CD14-positive monocyte (primary cell): ENCODE data around the gene SETD5. TPM values are rescaled to one million over a fixed set of nuclear protein-coding genes. Genes with fewer than 3 reads are reported as not detected.

Experiments used
- DNase-seq, 3 donors: peaks; one replicate each; pipeline ENCODE4 v3.0.0-alpha.2; 2011 to 2022
- H2AFZ ChIP-seq: 2 replicates; pipeline ENCODE4 v1.6.0; 2012; ENCODE audit warnings: mild to moderate bottlenecking, low read depth, low read length, inconsistent platforms; ENCODE audit not compliant: insufficient read depth, poor library complexity, severe bottlenecking
- H3K27ac ChIP-seq, 2 donors: 1 replicate in 1 of 2; 2 replicates in 1 of 2; pipeline ENCODE4 v1.5.1; 2012 to 2013; ENCODE audit warnings: low read length in 2 of 2, control low read depth in 1 of 2, inconsistent platforms in 1 of 2, low read depth in 1 of 2, mild to moderate bottlenecking in 1 of 2
- H3K27me3 ChIP-seq, 2 donors: one replicate each; pipeline versions ENCODE4 v1.6.0 to v1.6.1; 2011 to 2013; ENCODE audit warnings: low read length in 2 of 2; ENCODE audit not compliant: control insufficient read depth in 2 of 2, insufficient read depth in 2 of 2
- H3K36me3 ChIP-seq, 2 donors: replicated peaks in 1 of 2; 1 replicate in 1 of 2; 2 replicates in 1 of 2; pipeline versions ENCODE4 v1.5.1 to v1.6.1; 2012 to 2013; ENCODE audit warnings: low read length in 2 of 2, control low read depth in 1 of 2, inconsistent platforms in 1 of 2, mild to moderate bottlenecking in 1 of 2; ENCODE audit not compliant: insufficient read depth in 2 of 2, control insufficient read depth in 1 of 2
- H3K4me1 ChIP-seq, 2 donors: 1 replicate in 1 of 2; 2 replicates in 1 of 2; pipeline versions ENCODE4 v1.5.1 to v1.6.1; 2012 to 2013; ENCODE audit warnings: low read length in 2 of 2, control low read depth in 1 of 2, inconsistent platforms in 1 of 2, mild to moderate bottlenecking in 1 of 2, moderate library complexity in 1 of 2; ENCODE audit not compliant: insufficient read depth in 2 of 2, control insufficient read depth in 1 of 2
- H3K4me2 ChIP-seq: replicated peaks from 2 replicates; pipeline ENCODE3; 2012; ENCODE audit warnings: low read length, moderate library complexity, mild to moderate bottlenecking; ENCODE audit not compliant: poor library complexity, severe bottlenecking; ENCODE audit errors: extremely low read depth
- H3K4me3 ChIP-seq, 3 experiments: fragments of 200-600 bp in 1 of 3; sonication (generic) in 1 of 3; replicated peaks in 1 of 3; 1 replicate in 2 of 3; 2 replicates in 1 of 3; pipeline ENCODE4 v1.5.1; 2011 to 2013; ENCODE audit warnings: low read length in 3 of 3, mild to moderate bottlenecking in 3 of 3, control low read depth in 2 of 3, low read depth in 2 of 3, inconsistent platforms in 1 of 3, moderate library complexity in 1 of 3
- H3K79me2 ChIP-seq: 2 replicates; pipeline ENCODE4 v1.6.0; 2012; ENCODE audit warnings: mild to moderate bottlenecking, control low read depth, inconsistent platforms, low read length, moderate library complexity; ENCODE audit not compliant: insufficient read depth
- H3K9ac ChIP-seq: 2 replicates; pipeline ENCODE4 v1.6.0; 2017; ENCODE audit warnings: low read length, mild to moderate bottlenecking; ENCODE audit not compliant: insufficient read depth, poor library complexity, severe bottlenecking
- H3K9me3 ChIP-seq, 2 donors: replicated peaks in 1 of 2; 1 replicate in 1 of 2; 2 replicates in 1 of 2; pipeline versions ENCODE4 v1.5.1 to v1.6.1; 2012 to 2013; ENCODE audit warnings: low read length in 2 of 2, control low read depth in 1 of 2; ENCODE audit not compliant: control insufficient read depth in 1 of 2, insufficient read depth in 1 of 2
- H4K20me1 ChIP-seq: 2 replicates; pipeline ENCODE4 v1.6.0; 2012; ENCODE audit warnings: mild to moderate bottlenecking, low read length, control low read depth, moderate library complexity; ENCODE audit not compliant: insufficient read depth
- H3K27ac Mint-ChIP-seq, 7 donors: one replicate each; pipeline ENCODE4 v1.8.0; 2020; ENCODE audit warnings: mild to moderate bottlenecking in 7 of 7, mixed read lengths in 7 of 7, moderate library complexity in 6 of 7, inconsistent platforms in 2 of 7
- H3K27me3 Mint-ChIP-seq, 3 donors: one replicate each; pipeline ENCODE4 v1.8.0; 2021 to 2022; ENCODE audit warnings: low read depth in 3 of 3, mild to moderate bottlenecking in 3 of 3, mixed read lengths in 3 of 3, moderate library complexity in 3 of 3, inconsistent platforms in 1 of 3
- H3K36me3 Mint-ChIP-seq, 2 donors: one replicate each; pipeline ENCODE4 v1.8.0; 2020; ENCODE audit warnings: mixed read lengths in 2 of 2, inconsistent platforms in 1 of 2, mild to moderate bottlenecking in 1 of 2
- H3K4me1 Mint-ChIP-seq: one replicate; pipeline ENCODE4 v1.8.0; 2020; ENCODE audit warnings: mild to moderate bottlenecking, mixed read lengths
- H3K4me3 Mint-ChIP-seq, 2 donors: one replicate each; pipeline ENCODE4 v1.8.0; 2020; ENCODE audit warnings: mild to moderate bottlenecking in 2 of 2, mixed read lengths in 2 of 2, moderate library complexity in 1 of 2
- H3K9me3 Mint-ChIP-seq, 7 donors: one replicate each; pipeline ENCODE4 v1.8.0; 2020 to 2022; ENCODE audit warnings: mixed read lengths in 7 of 7, mild to moderate bottlenecking in 6 of 7, moderate library complexity in 6 of 7, inconsistent platforms in 2 of 7
- WGBS: methylation state at CpG from one replicate; pipeline ENCODE4 v1.1.5; 2013; ENCODE audit warnings: missing lambda C conversion rate; ENCODE audit not compliant: insufficient coverage; 5-methylcytosine and 5-hydroxymethylcytosine counted together
- intact Hi-C, 2 donors: fragments of 100-400 bp; cut with micrococcal nuclease; formaldehyde crosslinking; loops; one replicate each; pipeline versions ENCODE4 v1.15.0 to v1.15.1; 2023
- polyA plus RNA-seq, 3 donors: library from polyadenylated mRNA; depleted of rRNA in 1 of 3; unstranded in 2 of 3; stranded (reverse) in 1 of 3; fragments of 300-500 nt in 2 of 3; fragments of >200 nt in 1 of 3; fragmentation: Illumina TruSeq in 2 of 3; gene quantifications; 1 replicate in 2 of 3; 2 replicates in 1 of 3; pipeline ENCODE4 v1.2.3, GENCODE V29; 2012 to 2021
- TF ChIP-seq, protein P1 (sequence below): fragments of 200-600 bp; IDR thresholded peaks from one replicate; pipeline ENCODE4 v1.8.0; 2022; ENCODE audit warnings: antibody characterized with exemption, mild to moderate bottlenecking

Gene SETD5
- polyA plus RNA-seq, 3 donors, result 4.1 to 51.5 (median 13.7) TPM

DNA sequence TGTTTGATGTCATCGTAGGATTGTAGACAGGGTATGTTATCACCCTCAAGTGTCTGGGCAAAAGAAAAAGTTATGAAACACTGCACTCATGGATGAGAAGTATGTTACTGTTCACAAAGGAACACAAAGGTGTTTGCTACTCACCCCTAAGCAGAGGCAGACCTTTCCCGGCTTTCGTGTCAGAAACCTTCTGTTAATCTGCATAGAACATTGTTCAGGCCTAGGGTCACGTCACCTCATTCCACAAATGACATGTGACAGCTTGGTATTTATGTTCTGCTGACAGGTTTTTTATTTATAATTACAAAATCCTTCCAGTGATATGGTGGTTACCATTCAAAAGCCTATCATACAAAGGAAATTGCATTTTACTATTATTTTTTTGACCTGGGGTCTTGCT lies 18.1 kb upstream of the SETD5 start:
- Histone ChIP-seq H3K79me2 (peaks cover 3% of the 10 kb centered on the region), H4K20me1 (peaks cover 3% of the 10 kb centered on the region), H2AFZ (no peak overlapping the region), H3K9me3 (no peaks in the 10 kb centered on the region), H3K36me3 (peaks cover 65 to 93% of the 10 kb centered on the region in 2 donors), H3K27ac (no peak overlapping the region), H3K9ac (no peak overlapping the region), H3K4me1 (no peaks in the 10 kb centered on the region), H3K27me3 (no peaks in the 10 kb centered on the region), H3K4me2 (no peak overlapping the region), H3K4me3 (no peak overlapping the region)
- intact Hi-C loops, result loop anchor here in 1 of 2 donors (5.0 kb wide), 1 partner anchor 53 kb away; no protein-coding TSS in a partner anchor
- H3K4me1 Mint-ChIP-seq, result no peaks in the 10 kb centered on the region
- WGBS, result no CpG with 5 or more reads among the region's 4 CpGs
- H3K27me3 Mint-ChIP-seq, result no peaks in the 10 kb centered on the region
- peak overlapping the region in 1 of 7 donors; percentile 19 for H3K27ac Mint-ChIP-seq
- no peak for DNase-seq
- H3K9me3 Mint-ChIP-seq, result no peaks in the 10 kb centered on the region
- TF ChIP-seq, protein P1, sequence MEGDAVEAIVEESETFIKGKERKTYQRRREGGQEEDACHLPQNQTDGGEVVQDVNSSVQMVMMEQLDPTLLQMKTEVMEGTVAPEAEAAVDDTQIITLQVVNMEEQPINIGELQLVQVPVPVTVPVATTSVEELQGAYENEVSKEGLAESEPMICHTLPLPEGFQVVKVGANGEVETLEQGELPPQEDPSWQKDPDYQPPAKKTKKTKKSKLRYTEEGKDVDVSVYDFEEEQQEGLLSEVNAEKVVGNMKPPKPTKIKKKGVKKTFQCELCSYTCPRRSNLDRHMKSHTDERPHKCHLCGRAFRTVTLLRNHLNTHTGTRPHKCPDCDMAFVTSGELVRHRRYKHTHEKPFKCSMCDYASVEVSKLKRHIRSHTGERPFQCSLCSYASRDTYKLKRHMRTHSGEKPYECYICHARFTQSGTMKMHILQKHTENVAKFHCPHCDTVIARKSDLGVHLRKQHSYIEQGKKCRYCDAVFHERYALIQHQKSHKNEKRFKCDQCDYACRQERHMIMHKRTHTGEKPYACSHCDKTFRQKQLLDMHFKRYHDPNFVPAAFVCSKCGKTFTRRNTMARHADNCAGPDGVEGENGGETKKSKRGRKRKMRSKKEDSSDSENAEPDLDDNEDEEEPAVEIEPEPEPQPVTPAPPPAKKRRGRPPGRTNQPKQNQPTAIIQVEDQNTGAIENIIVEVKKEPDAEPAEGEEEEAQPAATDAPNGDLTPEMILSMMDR, result no peak
- H3K36me3 Mint-ChIP-seq, result peaks cover 79 to 83% of the 10 kb centered on the region in 2 donors
- no peak overlapping the region for H3K4me3 Mint-ChIP-seq

DNA sequence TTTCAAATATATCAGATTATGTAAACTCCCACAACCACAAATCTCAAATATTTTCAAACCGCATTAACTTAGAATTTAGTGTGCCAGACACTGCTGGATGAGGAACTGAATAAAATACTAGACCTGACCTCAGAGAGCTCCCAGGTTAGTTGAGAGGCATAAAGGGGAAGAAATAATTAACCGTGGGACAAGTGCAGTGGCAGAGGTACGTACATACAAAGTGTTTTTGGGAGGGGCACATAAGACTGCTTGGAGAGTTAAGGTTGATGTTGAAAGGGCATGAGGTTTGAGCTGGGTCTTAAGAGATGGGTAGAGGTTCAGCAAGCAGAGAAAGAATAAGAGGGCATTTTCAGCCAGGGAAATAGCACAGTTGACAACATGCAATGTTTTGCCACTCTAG lies 17.4 kb upstream of the SETD5 start:
- H3K27ac ChIP-seq, result no peak overlapping the region
- H3K9ac ChIP-seq, result no peak overlapping the region
- Mint-ChIP-seq H3K4me1 (peaks cover 3% of the 10 kb centered on the region), H3K4me3 (no peak overlapping the region), H3K36me3 (peaks cover 79 to 83% of the 10 kb centered on the region in 2 donors), H3K9me3 (no peaks in the 10 kb centered on the region), H3K27ac (peak overlapping the region in 2 of 7 donors; percentile 17 to 19), H3K27me3 (no peaks in the 10 kb centered on the region)
- H3K9me3 ChIP-seq, result no peaks in the 10 kb centered on the region
- 81% methylated on average over 2 of the region's 3 CpGs for WGBS
- no peak overlapping the region for H3K4me2 ChIP-seq
- H3K4me3 ChIP-seq, result no peak overlapping the region
- H3K4me1 ChIP-seq, result peaks cover 0 to 4% of the 10 kb centered on the region in 2 donors
- intact Hi-C loops, result no loop called here
- no peaks in the 10 kb centered on the region for H3K27me3 ChIP-seq
- TF ChIP-seq, protein P1, result no peak
- H3K79me2 ChIP-seq, result peaks cover 3% of the 10 kb centered on the region
- peaks cover 10% of the 10 kb centered on the region for H4K20me1 ChIP-seq
- no peak overlapping the region for H2AFZ ChIP-seq
- DNase-seq, result no peak
- peaks cover 64 to 93% of the 10 kb centered on the region in 2 donors for H3K36me3 ChIP-seq
